Measurements from ENCODE around the gene AGO3. TPM values are rescaled to one million over a fixed set of nuclear protein-coding genes. Genes with fewer than 3 reads are reported as not detected.

Gene AGO3
- total and polyA plus RNA-seq, 10 of the 15 experiments (the other 5 are each of a cell fraction or from before 2014, with no cell fraction given) = 3.9 to 35.2 (median 12.5) TPM

DNA sequence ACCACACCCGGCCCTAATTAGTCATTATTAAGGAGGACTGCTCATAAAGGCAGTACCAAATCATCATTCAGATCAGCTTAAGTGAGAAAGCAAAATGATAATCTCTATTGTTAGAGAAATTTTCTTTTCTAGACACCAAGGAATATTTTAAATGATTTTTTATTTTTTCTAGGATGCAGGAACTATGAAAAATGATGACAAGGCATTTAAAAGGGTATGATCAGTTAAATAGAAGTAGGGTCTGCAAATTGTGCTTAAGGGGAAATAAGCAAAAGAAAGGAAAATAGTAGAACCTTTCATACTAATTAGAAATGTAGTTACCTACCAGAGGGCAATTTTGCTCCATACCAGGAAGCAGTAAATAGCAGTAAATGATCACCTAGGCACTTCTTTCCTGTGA is 131.4 kb downstream of the AGO3 start (continued):
- TF ChIP-seq, protein P1, sequence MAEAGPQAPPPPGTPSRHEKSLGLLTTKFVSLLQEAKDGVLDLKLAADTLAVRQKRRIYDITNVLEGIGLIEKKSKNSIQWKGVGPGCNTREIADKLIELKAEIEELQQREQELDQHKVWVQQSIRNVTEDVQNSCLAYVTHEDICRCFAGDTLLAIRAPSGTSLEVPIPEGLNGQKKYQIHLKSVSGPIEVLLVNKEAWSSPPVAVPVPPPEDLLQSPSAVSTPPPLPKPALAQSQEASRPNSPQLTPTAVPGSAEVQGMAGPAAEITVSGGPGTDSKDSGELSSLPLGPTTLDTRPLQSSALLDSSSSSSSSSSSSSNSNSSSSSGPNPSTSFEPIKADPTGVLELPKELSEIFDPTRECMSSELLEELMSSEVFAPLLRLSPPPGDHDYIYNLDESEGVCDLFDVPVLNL (IDR thresholded peaks at IDR 0.05; ENCODE audit: low read depth, low read length) = no peak
- TF ChIP-seq, protein P2, sequence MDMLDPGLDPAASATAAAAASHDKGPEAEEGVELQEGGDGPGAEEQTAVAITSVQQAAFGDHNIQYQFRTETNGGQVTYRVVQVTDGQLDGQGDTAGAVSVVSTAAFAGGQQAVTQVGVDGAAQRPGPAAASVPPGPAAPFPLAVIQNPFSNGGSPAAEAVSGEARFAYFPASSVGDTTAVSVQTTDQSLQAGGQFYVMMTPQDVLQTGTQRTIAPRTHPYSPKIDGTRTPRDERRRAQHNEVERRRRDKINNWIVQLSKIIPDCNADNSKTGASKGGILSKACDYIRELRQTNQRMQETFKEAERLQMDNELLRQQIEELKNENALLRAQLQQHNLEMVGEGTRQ (IDR thresholded peaks at IDR 0.05; ENCODE audit: borderline replicate concordance, low read depth, low read length) = no peak

DNA sequence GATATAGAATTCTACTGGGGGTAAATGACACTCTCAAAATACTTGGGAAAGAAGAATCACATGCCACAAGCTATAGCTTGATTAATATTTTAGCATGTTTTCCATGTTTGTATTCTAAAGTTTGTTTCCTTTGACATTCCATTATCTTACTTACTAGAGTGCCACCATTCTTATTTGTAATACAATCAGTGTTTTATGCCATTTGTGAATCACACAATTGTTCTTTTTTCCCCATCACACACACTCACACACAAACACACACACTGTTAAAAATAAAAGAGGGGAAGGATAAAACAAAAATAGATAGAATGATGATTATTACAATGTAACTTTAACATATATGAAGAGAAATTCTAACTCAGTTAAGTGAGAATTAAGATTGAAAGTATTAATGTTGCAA is 137.0 kb downstream of the AGO3 start:
- DNase-seq (ENCODE audit: low read depth, low spot score) (no peak), ATAC-seq (no peak), FAIRE-seq (no peak)
- Histone ChIP-seq H3K4me2 (ENCODE audit: control insufficient read depth, insufficient read depth) (no peak overlapping the region), H3K36me3 (ENCODE audit: control insufficient read depth in 2 of 2, insufficient read depth in 2 of 2, low read length in 1 of 2) (no peaks in the 10 kb centered on the region), H3K27me3 (replicated peaks in 1 of 2; ENCODE audit: control insufficient read depth in 2 of 2, insufficient read depth in 2 of 2, low read length in 1 of 2) (no peaks in the 10 kb centered on the region), H3K9me3 (replicated peaks; ENCODE audit: control insufficient read depth, insufficient read depth, low read length) (no peaks in the 10 kb centered on the region), H3K4me3 (no peak overlapping the region), H4K20me1 (ENCODE audit: control insufficient read depth, insufficient read depth) (no peaks in the 10 kb centered on the region), H3K4me1 (ENCODE audit: control insufficient read depth, insufficient read depth, low read length) (no peaks in the 10 kb centered on the region), H3K79me2 (ENCODE audit: control insufficient read depth, insufficient read depth, low read length) (no peaks in the 10 kb centered on the region), H3K27ac (ENCODE audit: control insufficient read depth, insufficient read depth) (no peak overlapping the region), H3K9ac (ENCODE audit: control insufficient read depth, insufficient read depth, low read length) (no peak overlapping the region), H2AFZ (ENCODE audit: control insufficient read depth, low read depth, low read length) (no peak overlapping the region)
- TF ChIP-seq CREB1 (IDR thresholded peaks at IDR 0.05; ENCODE audit: low read depth) (no peak), ETV6 (conservative IDR thresholded peaks at IDR 0.05 in 1 of 2, IDR thresholded peaks at IDR 0.05 in 1 of 2; ENCODE audit: borderline replicate concordance in 1 of 2, low read depth in 1 of 2) (no peak), NR2F1 (conservative IDR thresholded peaks at IDR 0.05) (no peak), ZNF24 (IDR thresholded peaks at IDR 0.05) (no peak), SP1 (IDR thresholded peaks at IDR 0.05; ENCODE audit: low read depth, low read length) (no peak), MTA2 (IDR thresholded peaks at IDR 0.05; ENCODE audit: low read depth) (no peak), JUNB (IDR thresholded peaks at IDR 0.05) (no peak)
- TF ChIP-seq, protein P3, sequence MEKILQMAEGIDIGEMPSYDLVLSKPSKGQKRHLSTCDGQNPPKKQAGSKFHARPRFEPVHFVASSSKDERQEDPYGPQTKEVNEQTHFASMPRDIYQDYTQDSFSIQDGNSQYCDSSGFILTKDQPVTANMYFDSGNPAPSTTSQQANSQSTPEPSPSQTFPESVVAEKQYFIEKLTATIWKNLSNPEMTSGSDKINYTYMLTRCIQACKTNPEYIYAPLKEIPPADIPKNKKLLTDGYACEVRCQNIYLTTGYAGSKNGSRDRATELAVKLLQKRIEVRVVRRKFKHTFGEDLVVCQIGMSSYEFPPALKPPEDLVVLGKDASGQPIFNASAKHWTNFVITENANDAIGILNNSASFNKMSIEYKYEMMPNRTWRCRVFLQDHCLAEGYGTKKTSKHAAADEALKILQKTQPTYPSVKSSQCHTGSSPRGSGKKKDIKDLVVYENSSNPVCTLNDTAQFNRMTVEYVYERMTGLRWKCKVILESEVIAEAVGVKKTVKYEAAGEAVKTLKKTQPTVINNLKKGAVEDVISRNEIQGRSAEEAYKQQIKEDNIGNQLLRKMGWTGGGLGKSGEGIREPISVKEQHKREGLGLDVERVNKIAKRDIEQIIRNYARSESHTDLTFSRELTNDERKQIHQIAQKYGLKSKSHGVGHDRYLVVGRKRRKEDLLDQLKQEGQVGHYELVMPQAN (conservative IDR thresholded peaks at IDR 0.05) = no peak
- TF ChIP-seq, protein P4, sequence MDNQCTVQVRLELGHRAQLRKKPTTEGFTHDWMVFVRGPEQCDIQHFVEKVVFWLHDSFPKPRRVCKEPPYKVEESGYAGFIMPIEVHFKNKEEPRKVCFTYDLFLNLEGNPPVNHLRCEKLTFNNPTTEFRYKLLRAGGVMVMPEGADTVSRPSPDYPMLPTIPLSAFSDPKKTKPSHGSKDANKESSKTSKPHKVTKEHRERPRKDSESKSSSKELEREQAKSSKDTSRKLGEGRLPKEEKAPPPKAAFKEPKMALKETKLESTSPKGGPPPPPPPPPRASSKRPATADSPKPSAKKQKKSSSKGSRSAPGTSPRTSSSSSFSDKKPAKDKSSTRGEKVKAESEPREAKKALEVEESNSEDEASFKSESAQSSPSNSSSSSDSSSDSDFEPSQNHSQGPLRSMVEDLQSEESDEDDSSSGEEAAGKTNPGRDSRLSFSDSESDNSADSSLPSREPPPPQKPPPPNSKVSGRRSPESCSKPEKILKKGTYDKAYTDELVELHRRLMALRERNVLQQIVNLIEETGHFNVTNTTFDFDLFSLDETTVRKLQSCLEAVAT (IDR thresholded peaks at IDR 0.05) = no peak
- TF ChIP-seq, protein P2 (IDR thresholded peaks at IDR 0.05; ENCODE audit: borderline replicate concordance, low read depth, low read length) = no peak
- in situ Hi-C loops (cut with MboI) = no loop called here
- ChIA-PET CTCF (no interaction called here), SMC1A (ENCODE audit: uncharacterized antibody, unreplicated experiment) (interaction anchor here (0.6 kb wide), 1 partner anchor 14 kb away, joined by 3 read pairs; no protein-coding TSS in a partner anchor), POLR2A (no interaction called here), RAD21 (ENCODE audit: unreplicated experiment) (interaction anchor here (1.0 kb wide), 1 partner anchor 12 kb away, joined by 3 read pairs; no protein-coding TSS in a partner anchor)
- intact Hi-C loops (cut with micrococcal nuclease; ENCODE audit: unreplicated experiment) = no loop called here
- no TSS peak for BruUV-seq (replicated peaks)
